Ovary (tissue), 9 donors: ENCODE measurements around the gene HNRNPL. TPM values are rescaled to one million over a fixed set of nuclear protein-coding genes. Genes with fewer than 3 reads are reported as not detected.

Source experiments
- DNase-seq, 5 donors: peaks; one replicate each; pipeline ENCODE4 v3.0.0-alpha.2; 2019 to 2020
- H3K27ac ChIP-seq, 2 donors: fragments of 200-600 bp; one replicate each; pipeline versions ENCODE4 v1.5.1 to v1.8.0; 2019 to 2022
- H3K27me3 ChIP-seq: fragments of 200-600 bp; one replicate; pipeline ENCODE4 v1.8.0; 2022
- H3K36me3 ChIP-seq: fragments of 200-600 bp; sonication (generic); one replicate; pipeline ENCODE4 v1.5.1; 2019
- H3K4me1 ChIP-seq: one replicate; pipeline ENCODE4 v1.8.1; 2013; ENCODE audit warnings: mild to moderate bottlenecking, moderate library complexity; ENCODE audit not compliant: insufficient read depth
- H3K4me3 ChIP-seq: fragments of 200-600 bp; sonication (generic); one replicate; pipeline ENCODE4 v1.5.1; 2017
- H3K9me3 ChIP-seq, 2 donors: fragments of 200-600 bp in 1 of 2; sonication (generic) in 1 of 2; one replicate each; pipeline versions ENCODE4 v1.5.1 to v1.8.1; 2013 to 2019; ENCODE audit warnings: mild to moderate bottlenecking in 1 of 2, moderate library complexity in 1 of 2
- EP300 ChIP-seq: sonication (generic); formaldehyde crosslinking; IDR thresholded peaks from one replicate; pipeline ENCODE4 v1.6.1; 2017; ENCODE audit warnings: antibody characterized with exemption
- POLR2A ChIP-seq: fragments of 450-650 bp; IDR thresholded peaks from one replicate; pipeline ENCODE4 v1.6.1; 2017; ENCODE audit warnings: antibody characterized with exemption, mild to moderate bottlenecking, moderate library complexity
- WGBS, 3 donors: extraction: QIAGEN DNeasy Blood & Tissue Kit in 1 of 3; methylation state at CpG; one replicate each; pipeline versions ENCODE4 v1.1.5 to v1.1.7; 2013 to 2017; 5-methylcytosine and 5-hydroxymethylcytosine counted together
- intact Hi-C, 4 donors: fragments of 100-400 bp; cut with DNase I; formaldehyde crosslinking; loops; one replicate each; pipeline versions ENCODE4 v1.11.0 to v1.15.1; 2022 to 2023
- polyA plus RNA-seq, 2 donors: library from polyadenylated mRNA; stranded (reverse); fragments of 200-250 nt in 1 of 2; fragments of 350-450 nt in 1 of 2; fragmentation: Illumina TruSeq in 1 of 2; extraction: RNeasy Lipid Tissue Mini Kit (QIAGEN cat#74804) in 1 of 2; gene quantifications; one replicate each; pipeline ENCODE4 v1.2.3, GENCODE V29; 2013 to 2014
- small RNA-seq: library from RNA; depleted of rRNA; stranded (forward); fragments of <200 nt; gene quantifications from one replicate; pipeline ENCODE3, GENCODE V24; 2016
- total RNA-seq, 7 donors: library from RNA; depleted of rRNA in 2 of 7; stranded (reverse); fragments of >200 nt in 2 of 7; fragmentation: NEBNext Ultra II Directional in 3 of 7; extraction: Animal tissue kit (Norgen Biotek cat#: 25700) in 3 of 7; gene quantifications; one replicate each; pipeline versions ENCODE4 v1.1.0 to v1.2.4, GENCODE V29; 2016 to 2023
- TF ChIP-seq, protein P1 (sequence below), 3 donors: fragments of 450-650 bp in 2 of 3; fragments of 200-600 bp in 1 of 3; IDR thresholded peaks; one replicate each; pipeline versions ENCODE4 v1.5.1 to v1.8.0; 2016 to 2022; ENCODE audit warnings: antibody characterized with exemption in 3 of 3, mild to moderate bottlenecking in 1 of 3
- donor health status: DM: no; HTN: no; CAD: no; lungs with moderate emphysema.
- donor health status: DM: no; HTN: no; CAD: no.
- donor health status: Bipolar disorder and iron deficiency.
- donor health status: DM: yes; HTN: yes; CAD: no.
- donor health status: DM: no; HTN: no; CAD: no.
- donor health status: DM: yes; HTN: yes; CAD: no.

Gene HNRNPL
- total and polyA plus RNA-seq, 9 donors, result 110 to 284 (median 230) TPM

DNA sequence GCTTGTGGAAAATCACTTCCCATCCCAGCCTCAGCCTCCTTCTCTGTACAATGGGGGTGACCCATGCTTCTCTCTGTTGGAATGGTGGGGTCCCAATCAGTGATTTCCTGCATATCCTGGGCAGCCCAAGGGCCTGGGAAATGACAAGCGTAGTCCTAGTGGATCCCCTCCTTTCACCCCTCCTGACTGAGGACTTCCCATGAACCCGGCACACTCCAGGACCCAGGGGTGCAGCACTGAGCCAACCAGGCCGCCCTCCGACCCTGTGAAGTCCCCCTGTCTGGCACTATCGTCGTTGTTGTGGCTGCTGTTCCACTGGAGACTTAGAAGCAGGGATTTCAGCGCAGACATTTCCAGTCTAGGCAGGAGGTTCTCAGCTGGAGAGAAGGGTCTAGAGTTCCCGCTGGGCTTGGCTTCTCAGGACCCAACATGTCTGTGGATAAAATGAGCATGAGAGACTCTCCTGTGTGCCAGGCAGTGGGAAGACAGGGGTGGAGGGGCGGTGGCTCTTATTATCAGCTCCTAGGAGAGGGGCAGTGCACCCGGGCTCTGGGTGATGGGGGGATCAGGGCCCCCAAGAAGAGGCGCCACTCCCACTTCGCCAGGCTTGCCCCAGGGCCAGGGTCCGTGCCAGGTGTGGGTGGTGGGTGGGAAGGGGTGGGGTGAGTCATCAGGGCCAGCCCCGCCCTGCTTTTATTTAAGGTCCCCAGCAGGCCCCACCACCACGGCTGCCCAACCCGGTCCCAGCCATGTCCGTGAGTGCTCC lies 61.1 kb downstream of the HNRNPL start, which contains the start of gene LGALS7B:
Gene LGALS7B, plus strand, starts transcription at position 723 of the 766 bp plus-strand sequence. Its CDS starts 27 bp downstream, at position 750.
- intact Hi-C loops, result no loop called here
- TF ChIP-seq POLR2A (no peak), EP300 (no peak)
- TF ChIP-seq, protein P1, sequence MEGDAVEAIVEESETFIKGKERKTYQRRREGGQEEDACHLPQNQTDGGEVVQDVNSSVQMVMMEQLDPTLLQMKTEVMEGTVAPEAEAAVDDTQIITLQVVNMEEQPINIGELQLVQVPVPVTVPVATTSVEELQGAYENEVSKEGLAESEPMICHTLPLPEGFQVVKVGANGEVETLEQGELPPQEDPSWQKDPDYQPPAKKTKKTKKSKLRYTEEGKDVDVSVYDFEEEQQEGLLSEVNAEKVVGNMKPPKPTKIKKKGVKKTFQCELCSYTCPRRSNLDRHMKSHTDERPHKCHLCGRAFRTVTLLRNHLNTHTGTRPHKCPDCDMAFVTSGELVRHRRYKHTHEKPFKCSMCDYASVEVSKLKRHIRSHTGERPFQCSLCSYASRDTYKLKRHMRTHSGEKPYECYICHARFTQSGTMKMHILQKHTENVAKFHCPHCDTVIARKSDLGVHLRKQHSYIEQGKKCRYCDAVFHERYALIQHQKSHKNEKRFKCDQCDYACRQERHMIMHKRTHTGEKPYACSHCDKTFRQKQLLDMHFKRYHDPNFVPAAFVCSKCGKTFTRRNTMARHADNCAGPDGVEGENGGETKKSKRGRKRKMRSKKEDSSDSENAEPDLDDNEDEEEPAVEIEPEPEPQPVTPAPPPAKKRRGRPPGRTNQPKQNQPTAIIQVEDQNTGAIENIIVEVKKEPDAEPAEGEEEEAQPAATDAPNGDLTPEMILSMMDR (IDR thresholded peaks at IDR 0.05), result no peak
- WGBS, 3 donors, result 67 to 83% (median 72%) methylated on average over 12 to 13 of the region's 17 CpGs
- Histone ChIP-seq H3K4me1 (no peaks in the 10 kb centered on the region), H3K27me3 (no peaks in the 10 kb centered on the region), H3K27ac (no peak within 1 kb of the TSS), H3K4me3 (no peak within 1 kb of the TSS), H3K36me3 (no peaks in the 10 kb centered on the region), H3K9me3 (no peaks in the 10 kb centered on the region)
- DNase-seq, result no peak

DNA sequence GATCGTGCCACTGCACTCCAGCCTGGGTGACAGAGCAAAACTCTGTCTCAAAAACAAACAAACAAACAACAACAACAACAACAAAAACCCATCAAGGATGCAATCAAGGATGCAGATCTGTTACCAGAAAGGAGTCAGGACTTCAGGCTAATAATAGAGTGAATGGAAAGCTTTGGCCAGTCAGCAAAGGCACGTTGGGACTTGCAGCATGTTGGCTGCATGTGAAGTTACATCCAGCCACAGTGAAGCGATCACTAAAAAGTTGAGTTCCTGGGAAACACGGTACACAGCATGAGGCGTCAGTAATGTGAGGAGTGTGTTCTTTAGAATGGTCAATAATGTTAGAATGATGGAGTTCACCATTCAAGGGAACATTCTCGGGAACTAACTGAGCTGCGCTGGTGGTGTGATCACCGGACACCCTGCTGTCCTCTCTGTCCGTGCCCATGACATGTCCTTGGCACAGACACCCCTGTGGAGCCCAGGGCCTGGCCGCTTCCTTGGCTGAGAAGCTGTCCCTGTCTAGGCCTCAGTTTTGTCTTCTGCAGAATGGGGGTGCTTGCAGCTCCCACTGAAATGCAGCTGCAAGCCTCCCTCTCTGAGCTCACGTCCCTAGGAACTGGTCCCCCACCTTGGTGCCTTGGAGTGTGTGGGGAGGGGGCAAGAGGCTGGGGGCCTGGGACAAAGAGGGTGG lies 63.1 kb downstream of the HNRNPL start:
- Histone ChIP-seq H3K4me1 (no peaks in the 10 kb centered on the region), H3K9me3 (no peaks in the 10 kb centered on the region), H3K36me3 (no peaks in the 10 kb centered on the region), H3K27me3 (no peaks in the 10 kb centered on the region), H3K4me3 (no peak overlapping the region), H3K27ac (no peak overlapping the region)
- intact Hi-C loops, result no loop called here
- WGBS, 3 donors, result 74 to 78% (median 76%) methylated on average over 11 of the region's 11 CpGs
- no peak for DNase-seq
- no peak for TF ChIP-seq POLR2A
- no peak for TF ChIP-seq EP300
- TF ChIP-seq, protein P1 (IDR thresholded peaks at IDR 0.05), result no peak

Small RNA genes lying within 50 kb of the gene (small RNA-seq; reads per million reads assigned to genes)
- not detected for gene RNU6-140P

Other genes starting within 250 kb of the HNRNPL start
- 1 to 10 TPM in 6 of 7 donors, under 1 TPM in 1; 0.95 to 6.1 (median 2.6) TPM for gene MAP4K1, start 232.0 kb downstream of the HNRNPL start, total RNA-seq
- gene MAP4K1, start 232.0 kb downstream of the HNRNPL start, polyA plus RNA-seq, result 1 to 10 TPM; 1.0 to 2.6 TPM
- gene EIF3K, start 230.8 kb downstream of the HNRNPL start, total RNA-seq, result 100 to 1,000 TPM; 247 to 527 (median 267) TPM
- 100 to 1,000 TPM; 215 to 391 TPM for gene EIF3K, start 230.8 kb downstream of the HNRNPL start, polyA plus RNA-seq
- 100 to 1,000 TPM; 139 to 419 (median 299) TPM for gene ACTN4, start 202.3 kb downstream of the HNRNPL start, total RNA-seq
- 100 to 1,000 TPM; 188 to 458 TPM for gene ACTN4, start 202.3 kb downstream of the HNRNPL start, polyA plus RNA-seq
- gene CAPN12, start 105.5 kb downstream of the HNRNPL start, total RNA-seq, result 1 to 10 TPM in 5 of 7 donors, under 1 TPM in 2; 0.81 to 8.0 (median 3.1) TPM
- gene CAPN12, start 105.5 kb downstream of the HNRNPL start, polyA plus RNA-seq, result 1 to 10 TPM in 1 of 2 donors, under 1 TPM in 1; 0.22 to 3.6 TPM
- under 1 TPM in 2 of 7 donors, not detected in 5; 0.69 to 0.79 TPM for gene LGALS7, start 76.5 kb downstream of the HNRNPL start, total RNA-seq
- gene LGALS7, start 76.5 kb downstream of the HNRNPL start, polyA plus RNA-seq, result under 1 TPM in 1 of 2 donors, not detected in 1; 0.84 TPM
- not detected for gene LGALS7B, start 60.8 kb downstream of the HNRNPL start, total RNA-seq
- not detected for gene LGALS7B, start 60.8 kb downstream of the HNRNPL start, polyA plus RNA-seq
- gene LGALS4, start 37.0 kb downstream of the HNRNPL start, total RNA-seq, result 1 to 10 TPM in 4 of 7 donors, under 1 TPM in 3; 0.57 to 7.4 (median 2.2) TPM
- 1 to 10 TPM in 1 of 2 donors, under 1 TPM in 1; 0.80 to 1.4 TPM for gene LGALS4, start 37.0 kb downstream of the HNRNPL start, polyA plus RNA-seq
- gene ECH1, start 18.2 kb downstream of the HNRNPL start, total RNA-seq, result 100 to 1,000 TPM in 5 of 7 donors, 10 to 100 TPM in 2; 67.6 to 146 (median 113) TPM
- gene ECH1, start 18.2 kb downstream of the HNRNPL start, polyA plus RNA-seq, result 100 to 1,000 TPM; 202 to 243 TPM
- 1 to 10 TPM; 1.1 to 4.7 (median 2.6) TPM for gene RINL, start 28.3 kb upstream of the HNRNPL start, total RNA-seq
- gene RINL, start 28.3 kb upstream of the HNRNPL start, polyA plus RNA-seq, result 1 to 10 TPM; 2.3 to 3.4 TPM
- 10 to 100 TPM; 51.7 to 64.9 (median 55.7) TPM for gene SIRT2, start 49.6 kb upstream of the HNRNPL start, total RNA-seq
- gene SIRT2, start 49.6 kb upstream of the HNRNPL start, polyA plus RNA-seq, result 10 to 100 TPM; 46.1 to 60.0 TPM
- 10 to 100 TPM in 6 of 7 donors, 1 to 10 TPM in 1; 8.5 to 19.3 (median 13.2) TPM for gene NFKBIB, start 50.0 kb upstream of the HNRNPL start, total RNA-seq
- gene NFKBIB, start 50.0 kb upstream of the HNRNPL start, polyA plus RNA-seq, result 10 to 100 TPM in 1 of 2 donors, 1 to 10 TPM in 1; 3.2 to 21.6 TPM
- 1 to 10 TPM in 1 of 7 donors, under 1 TPM in 4, not detected in 2; 0.50 to 1.1 (median 0.51) TPM for gene CCER2, start 62.2 kb upstream of the HNRNPL start, total RNA-seq
- under 1 TPM in 1 of 2 donors, not detected in 1; 0.48 TPM for gene CCER2, start 62.2 kb upstream of the HNRNPL start, polyA plus RNA-seq
- gene SARS2, start 80.8 kb upstream of the HNRNPL start, total RNA-seq, result 10 to 100 TPM in 6 of 7 donors, 1 to 10 TPM in 1; 9.8 to 20.6 (median 18.0) TPM
- gene SARS2, start 80.8 kb upstream of the HNRNPL start, polyA plus RNA-seq, result 10 to 100 TPM in 1 of 2 donors, 1 to 10 TPM in 1; 5.0 to 20.5 TPM
- 10 to 100 TPM; 15.5 to 24.1 (median 19.7) TPM for gene MRPS12, start 81.0 kb upstream of the HNRNPL start, total RNA-seq
- gene MRPS12, start 81.0 kb upstream of the HNRNPL start, polyA plus RNA-seq, result 10 to 100 TPM in 1 of 2 donors, 1 to 10 TPM in 1; 5.5 to 24.0 TPM
- gene FBXO17, start 125.8 kb upstream of the HNRNPL start, total RNA-seq, result 10 to 100 TPM; 32.7 to 52.2 (median 41.9) TPM
- gene FBXO17, start 125.8 kb upstream of the HNRNPL start, polyA plus RNA-seq, result 10 to 100 TPM; 26.7 to 35.5 TPM
- 10 to 100 TPM in 5 of 7 donors, 1 to 10 TPM in 2; 5.7 to 21.4 (median 19.1) TPM for gene FBXO27, start 182.6 kb upstream of the HNRNPL start, total RNA-seq
- gene FBXO27, start 182.6 kb upstream of the HNRNPL start, polyA plus RNA-seq, result 10 to 100 TPM in 1 of 2 donors, 1 to 10 TPM in 1; 6.4 to 14.7 TPM
- not detected for gene ACP7, start 234.4 kb upstream of the HNRNPL start, total RNA-seq
- not detected for gene ACP7, start 234.4 kb upstream of the HNRNPL start, polyA plus RNA-seq